ENCODE data around the gene PEX14.
"Not testable (repeated sequence)": the region's sequence is repeated elsewhere in the genome, so short reads cannot be mapped to it uniquely, and the experiment has no call there.

Gene PEX14

DNA sequence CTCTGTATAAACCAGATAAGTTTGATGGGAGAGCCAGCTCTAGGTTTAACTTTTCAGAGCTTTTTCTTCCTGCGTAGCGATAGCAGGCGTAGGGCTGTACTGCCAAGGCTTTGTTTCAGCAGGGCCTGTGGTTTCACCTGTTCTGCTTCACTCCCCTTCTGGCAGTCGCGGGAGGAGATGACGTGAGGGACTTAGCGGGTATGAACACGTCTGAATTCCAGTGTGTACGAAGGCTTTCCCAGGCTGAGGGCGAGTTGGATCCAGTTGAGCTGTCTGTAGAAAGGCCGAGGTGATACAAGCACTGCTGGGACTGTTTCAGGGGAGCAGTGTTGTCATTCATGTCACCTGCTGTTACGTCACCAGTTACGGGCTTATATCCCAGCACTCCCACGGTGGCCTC is 21.2 kb downstream of the PEX14 start:
- no peak for DNase-seq

DNA sequence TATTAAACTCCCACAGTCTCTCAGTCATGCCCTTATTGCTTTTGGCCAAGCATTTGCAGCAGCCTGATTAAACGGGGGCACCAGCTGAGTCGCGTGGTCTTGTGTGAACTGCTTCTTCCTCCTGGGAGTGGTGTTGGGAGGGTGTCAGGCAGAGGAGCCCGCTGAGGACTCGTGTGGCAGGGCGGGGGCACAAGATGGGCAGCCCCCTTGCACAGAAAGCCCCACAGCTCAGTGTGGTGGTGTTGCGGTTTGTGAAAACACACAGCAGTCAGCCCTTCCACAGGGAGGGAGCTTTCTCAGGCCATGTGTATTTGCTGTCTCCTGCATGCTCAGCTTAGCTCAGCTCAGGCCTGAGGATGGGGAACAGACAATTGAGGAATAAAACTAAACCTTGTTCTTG is 22.4 kb downstream of the PEX14 start:
- DNase-seq: no peak

DNA sequence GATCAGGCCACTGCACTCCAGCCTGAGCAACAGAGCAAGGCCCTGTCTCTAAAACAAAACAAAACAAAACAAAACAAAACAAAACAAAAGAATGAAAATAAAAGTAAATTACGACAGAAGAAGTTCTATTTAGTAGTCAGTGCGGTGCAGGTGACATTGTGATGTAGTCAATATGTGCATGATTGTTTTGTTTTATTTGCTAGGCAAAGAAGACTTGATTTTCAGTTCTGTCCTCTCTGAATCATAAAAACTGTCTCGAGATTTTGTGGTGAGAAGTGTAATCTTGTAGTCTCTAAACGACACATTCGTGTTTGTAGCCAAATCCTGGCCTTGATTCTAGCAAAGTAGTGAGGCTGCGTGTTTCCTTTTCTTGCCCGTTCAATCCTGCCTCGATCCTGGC is 23.5 kb downstream of the PEX14 start:
- no peak for DNase-seq

DNA sequence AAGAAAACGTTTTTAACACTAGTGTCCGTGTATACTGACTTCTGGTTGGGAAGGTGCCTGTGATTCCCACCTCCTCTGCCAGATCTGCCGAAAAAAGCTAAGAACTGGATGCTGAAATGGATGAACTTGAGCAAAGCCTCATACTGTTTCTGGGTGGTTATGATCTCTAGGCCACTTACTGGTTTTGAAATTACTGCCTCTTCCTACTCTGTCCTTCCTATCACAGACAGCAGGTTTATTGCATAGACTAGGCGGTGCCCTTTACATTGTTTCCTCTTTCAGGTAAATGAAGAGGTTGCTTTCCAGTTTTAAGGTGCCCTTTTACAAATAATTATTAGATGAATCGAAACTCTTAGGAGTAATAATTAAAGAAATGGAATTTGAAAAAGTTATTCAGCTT is 27.5 kb downstream of the PEX14 start:
- DNase-seq: no peak

DNA sequence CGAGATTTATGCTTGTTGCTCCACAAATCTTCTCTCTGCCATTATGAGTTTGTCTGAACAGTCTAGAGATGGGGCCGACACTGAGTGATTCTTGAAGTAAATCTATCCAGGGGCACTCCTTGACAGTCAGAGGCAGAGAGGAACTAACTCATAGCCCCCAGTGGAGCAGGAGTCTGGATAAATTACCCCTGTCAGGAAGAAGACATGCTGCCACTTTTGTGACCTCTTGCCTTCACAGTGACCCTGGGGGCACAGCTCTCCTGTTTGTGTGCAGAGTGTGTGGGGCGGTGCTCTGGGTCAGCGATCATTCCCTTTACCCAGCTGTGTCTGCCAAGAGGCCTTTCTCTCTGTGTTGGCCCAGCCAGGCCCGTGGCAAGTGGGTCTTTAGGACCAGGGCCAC is 29.5 kb downstream of the PEX14 start:
- DNase-seq: no peak

DNA sequence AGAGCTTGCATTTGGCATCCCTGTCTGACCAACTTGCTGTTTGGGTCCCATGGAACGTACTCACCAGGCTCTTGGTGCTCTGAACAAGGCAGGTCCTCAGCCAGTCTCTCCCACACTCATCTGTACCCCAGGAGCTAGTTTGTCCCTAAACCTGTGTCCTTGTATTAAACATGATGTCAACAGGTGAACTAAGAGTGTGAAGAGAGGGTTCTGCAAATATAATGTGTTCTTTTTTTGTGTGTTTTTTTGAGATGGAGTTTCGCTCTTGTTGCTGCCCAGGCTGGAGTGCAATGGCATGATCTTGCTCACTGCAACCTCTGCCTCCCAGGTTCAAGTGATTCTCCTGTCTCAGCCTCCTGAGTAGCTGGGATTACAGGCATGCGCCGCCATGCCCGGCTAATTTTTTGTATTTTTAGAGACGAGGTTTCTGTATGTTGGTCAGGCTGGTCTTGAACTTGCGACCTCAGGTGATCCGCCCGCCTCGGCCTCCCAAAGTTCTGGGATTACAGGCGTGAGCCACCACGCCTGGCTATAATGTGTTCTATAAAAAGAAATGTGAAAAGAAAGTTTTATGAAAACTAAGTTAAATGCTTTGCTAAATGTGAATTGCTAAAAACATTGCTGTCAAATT is 31.4 kb downstream of the PEX14 start:
- DNase-seq: not testable (repeated sequence)

DNA sequence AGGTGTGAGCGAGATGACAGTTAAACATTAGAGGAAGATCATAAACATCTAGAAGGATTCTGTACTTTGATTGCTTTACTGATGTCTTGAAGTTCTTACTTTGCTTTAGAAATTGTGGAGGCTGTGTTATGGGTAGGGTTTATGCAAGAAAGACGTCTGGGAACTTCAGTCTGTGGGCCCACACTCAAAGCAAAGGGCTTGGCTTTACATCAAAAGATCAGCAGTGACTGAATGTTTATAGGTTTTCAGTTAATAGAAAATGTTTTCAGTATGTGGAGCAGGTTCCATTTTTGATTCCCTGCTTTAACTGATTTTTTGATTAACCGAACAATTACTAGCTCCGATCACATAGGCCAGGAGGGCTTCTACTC is 31.9 kb downstream of the PEX14 start:
- DNase-seq: no peak

DNA sequence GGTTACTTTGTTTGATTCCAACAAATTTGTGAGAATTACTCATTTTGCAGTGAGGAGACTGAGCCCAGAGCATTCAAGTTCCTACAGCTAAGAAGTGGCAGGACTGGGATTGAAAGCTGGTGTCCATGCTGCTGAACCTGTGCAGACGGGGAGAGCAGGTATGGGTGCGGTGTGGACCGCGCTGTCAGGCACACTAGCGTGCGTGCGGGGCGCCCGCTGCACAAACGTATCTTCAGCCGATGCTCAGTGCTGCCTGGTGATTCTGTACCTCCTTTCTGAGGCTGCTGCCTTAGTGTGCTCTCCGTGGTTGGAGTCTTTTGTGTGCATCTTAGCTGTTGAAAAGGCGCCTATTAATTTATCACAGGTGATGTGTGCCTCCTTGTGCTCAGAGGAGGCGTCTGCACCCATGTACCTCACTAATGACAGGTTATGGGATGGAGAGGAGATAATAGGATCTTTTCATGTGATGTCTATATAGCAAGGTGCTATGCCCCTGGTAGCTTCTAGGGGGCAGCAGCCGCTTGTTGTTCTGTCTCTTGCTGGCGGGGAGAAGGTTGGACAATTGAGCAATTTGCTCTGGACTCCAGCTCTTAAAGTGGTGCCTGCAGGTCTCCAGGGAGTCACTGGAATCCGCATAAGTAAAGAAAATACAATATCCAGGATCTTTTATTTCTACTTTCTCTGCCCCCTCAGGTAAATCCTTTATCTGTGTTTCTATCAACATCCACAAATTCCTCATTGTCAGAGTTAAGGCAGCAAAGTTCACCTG is 32.5 kb downstream of the PEX14 start:
- peak; percentile 79 for DNase-seq

DNA sequence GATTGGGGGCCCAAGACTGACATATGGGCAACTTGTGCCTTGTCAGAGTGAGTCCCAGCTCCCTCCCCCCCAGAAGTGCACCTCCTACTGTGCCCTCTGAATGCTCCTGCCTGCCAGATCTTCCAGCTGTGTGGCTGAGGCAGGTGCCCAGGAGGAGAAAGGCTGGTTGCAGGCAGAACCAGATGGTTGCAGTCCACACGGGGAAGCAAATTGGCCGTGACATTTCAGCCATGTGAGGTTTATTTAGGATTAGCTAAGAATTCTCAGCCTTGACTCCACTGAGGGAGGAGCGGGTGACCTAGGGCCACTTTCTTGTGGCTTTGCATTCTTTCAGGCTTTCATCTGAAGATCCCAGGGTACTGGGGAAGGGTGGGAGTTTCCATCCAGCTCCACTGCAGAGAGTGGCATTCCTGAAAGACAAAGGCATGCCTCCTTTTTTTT is 33.8 kb downstream of the PEX14 start:
- DNase-seq: no peak

DNA sequence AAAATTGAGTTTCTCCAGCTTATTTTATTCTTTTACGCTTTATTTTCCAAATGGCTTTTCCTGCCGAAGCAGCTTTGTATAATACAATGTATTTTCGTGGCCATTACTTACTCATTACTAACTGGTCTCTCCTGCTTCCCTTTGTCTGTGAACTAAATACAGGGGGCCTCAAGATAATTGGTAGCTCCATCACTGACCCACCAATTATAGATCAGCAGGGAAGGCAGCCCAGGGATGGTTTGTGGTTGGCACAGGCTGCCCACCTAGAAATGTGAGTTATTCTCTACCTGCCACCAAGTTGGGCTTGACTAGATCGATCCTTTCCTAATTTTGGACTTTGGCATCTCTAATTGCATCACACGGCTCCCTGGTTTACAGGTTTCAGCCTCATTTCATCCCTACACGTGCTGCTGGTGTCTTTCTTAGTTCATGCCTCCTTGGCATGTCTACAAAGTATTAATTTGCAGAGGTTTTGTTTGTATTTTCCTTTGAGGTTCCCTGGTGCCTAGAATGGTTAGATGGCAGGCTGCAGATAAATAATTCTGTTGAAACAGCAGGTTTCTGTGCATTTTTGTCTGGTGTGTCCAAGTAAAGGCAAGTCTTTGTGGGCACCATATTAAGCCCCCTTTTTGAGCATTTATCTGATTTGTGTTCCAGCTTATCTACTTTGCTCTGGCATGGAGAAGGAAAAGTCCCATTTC is 35.2 kb downstream of the PEX14 start:
- DNase-seq: no peak

DNA sequence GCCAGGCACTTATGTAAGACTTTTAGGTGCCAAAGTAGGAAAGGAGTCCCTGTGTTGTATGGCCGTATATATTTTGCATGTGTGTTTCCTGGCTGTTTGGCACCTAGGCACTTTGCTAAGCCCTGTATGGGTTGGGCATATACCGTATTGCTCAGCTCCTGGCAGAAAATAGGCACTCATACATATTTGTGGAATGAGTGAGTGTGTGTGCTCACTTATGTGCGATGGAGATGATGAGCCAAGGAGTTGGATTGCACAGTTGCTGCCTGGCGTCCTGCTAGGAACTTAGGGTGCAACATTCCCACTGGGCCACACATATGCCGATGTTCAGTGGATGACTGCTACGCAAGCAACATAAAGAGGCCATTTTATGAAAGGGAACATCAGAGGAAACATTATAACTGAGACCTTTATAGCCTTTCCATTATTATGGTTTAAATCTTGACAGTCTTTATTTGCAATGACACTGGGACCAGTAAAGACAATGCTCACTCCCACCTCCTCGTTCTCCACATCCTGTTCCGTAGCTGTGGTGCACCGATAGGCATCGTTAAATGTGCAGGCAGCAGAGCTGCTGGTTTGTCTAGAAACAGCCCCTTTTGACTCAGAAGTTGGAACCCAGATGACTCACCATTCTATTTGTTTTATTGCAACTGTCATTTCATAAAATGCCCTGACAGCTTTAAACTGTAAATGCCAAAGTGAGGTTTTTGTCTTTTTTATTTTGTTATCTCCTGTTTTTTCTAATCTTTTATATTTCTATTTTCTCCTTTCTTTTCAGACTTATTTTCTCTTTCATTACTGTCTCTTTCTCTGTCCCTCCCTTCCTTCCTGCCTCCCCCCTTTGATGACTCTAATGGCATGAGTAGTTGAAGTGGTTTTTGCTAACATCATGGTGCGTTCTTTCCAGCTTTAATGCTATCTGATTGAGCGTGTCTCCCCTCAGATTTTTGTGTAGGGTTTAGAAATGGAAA is 36.1 kb downstream of the PEX14 start:
- no peak for DNase-seq

DNA sequence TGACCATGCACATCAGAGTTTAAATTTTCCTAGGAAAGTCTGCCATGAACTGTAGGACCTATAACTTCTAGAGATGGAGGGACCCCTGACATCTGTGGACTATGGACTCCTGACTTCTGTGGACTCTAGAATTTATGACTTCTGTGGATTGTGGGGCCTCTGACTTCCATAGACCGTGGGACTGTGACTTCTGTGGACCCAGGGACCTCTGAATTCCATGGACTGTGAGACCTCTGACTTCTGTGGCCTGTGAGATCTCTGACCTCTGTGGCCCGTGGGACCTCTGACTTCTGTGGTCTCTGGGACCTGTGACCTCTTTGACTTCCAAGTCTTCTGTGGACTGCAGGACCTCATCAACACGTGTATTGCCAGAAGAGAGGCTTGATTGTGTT is 36.7 kb downstream of the PEX14 start:
- no peak for DNase-seq

DNA sequence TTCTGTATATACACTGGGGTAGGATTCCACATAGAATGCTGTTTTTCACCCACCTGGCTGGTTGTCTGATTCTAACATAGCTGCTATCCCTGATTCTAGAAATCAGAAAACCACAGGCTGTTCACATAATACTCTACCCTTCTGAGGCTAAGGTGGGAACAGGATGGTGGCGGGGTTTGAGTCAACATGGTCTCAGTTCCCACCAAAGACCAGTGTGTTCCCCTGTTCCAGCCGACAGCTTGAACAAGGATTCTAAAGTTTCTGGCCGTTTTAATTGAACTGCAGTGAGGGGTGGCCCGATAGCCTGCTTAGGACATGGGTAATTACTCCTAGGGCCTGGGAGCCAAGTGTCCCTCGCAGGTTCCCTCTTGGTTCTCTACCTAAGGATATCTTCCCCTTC is 38.4 kb downstream of the PEX14 start:
- no peak for DNase-seq

DNA sequence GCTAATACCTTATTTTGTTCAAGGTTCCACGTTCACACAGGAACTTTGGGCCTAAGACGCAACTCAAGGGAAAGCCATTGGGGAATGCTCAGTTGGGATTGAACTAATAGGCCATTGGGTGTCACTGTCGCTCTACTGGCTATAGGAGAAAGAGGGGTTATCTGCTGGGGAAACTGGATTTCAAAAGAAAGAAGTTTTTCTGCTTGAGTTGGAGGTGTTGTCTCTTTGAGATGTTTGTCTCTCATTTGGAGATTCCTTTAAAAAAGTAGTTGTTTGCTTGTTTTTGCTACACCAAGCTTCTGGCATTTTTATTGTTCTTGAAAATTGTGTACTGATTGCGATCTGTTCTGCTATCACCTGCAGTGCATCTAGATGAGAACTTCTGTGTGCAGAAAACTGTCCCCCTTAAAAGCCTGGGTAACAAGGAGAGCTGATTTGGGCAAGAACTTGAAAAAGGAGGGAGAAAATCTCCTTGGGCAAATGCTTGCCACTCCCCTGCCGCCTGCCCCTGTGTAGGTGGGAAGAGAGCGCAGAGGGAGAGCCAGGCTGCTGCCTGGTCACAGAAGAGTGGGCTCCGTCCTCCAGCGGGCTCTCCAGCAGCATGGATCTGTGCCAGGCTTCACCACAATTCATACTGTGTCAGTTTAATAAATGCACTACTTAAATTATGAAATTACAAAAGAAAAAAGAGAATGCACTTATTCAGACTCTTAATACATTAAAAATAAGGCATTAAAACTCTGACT is 39.9 kb downstream of the PEX14 start:
- peak; percentile 33 for DNase-seq

DNA sequence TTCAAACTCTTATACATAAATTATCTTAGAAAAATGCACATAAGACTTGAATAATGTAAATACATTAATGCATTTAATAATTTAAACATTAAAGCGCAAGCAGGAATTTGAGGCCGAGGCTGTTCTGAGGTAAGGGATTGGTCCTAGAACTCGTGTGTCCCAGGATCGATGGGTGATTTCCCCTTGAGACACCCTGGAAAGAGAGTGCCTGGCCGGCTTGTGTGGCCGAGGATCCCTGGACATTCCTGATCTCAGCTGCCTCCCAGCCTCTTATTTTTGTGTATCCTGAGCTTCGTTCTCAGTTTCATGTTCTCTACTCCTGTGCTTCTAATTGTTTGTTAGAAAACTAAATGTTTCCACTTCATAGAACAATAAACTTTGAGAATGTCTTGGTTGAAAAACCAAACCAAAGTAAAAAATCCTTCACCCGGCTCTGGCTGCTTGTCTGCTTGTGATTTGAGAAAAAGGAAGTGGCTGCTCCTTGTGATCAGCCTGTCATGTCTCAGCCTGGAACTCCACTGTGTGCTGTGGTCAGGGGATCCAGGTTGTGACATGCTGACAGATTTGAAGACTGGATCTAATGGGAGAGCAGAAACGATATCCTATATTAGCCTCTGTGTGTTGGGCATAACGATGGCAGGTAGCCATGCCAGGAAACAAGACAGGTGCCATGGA is 40.7 kb downstream of the PEX14 start:
- no peak for DNase-seq

DNA sequence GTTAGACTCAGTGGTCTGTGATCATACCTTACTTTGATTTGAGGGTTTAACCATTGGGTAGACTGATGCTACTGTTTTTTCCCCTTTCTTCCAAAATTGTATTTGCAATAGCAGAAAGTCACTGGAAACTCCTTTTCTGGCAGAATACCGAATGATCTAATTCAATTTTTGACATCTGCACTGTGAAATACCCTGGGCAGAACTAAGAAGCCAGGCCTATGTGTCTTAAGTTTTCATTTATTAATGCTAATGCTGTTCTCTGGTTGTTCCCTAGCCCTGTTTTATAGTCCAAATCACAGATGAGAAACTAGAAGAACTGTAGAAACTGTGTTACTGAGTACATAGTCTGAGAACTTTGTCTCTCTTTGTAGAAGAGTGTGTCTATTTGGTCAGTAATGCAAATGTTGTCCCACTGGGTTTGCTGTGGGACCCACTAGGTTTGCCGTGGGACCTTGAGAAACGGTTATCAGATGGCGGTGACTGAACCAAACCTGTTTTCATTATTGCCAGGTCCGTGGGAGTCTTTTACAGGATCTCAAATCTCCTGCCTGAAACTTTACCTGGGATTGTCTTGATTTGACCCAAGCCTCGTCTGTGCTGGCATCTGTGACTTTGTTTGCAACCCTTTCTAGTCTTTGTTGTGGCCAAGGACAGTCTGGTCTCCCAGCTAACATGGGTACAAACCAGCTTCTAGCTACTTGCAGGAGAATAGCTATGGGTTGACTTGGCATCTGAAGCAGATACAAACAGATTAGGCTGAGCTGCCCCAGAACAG is 41.4 kb downstream of the PEX14 start:
- no peak for DNase-seq

DNA sequence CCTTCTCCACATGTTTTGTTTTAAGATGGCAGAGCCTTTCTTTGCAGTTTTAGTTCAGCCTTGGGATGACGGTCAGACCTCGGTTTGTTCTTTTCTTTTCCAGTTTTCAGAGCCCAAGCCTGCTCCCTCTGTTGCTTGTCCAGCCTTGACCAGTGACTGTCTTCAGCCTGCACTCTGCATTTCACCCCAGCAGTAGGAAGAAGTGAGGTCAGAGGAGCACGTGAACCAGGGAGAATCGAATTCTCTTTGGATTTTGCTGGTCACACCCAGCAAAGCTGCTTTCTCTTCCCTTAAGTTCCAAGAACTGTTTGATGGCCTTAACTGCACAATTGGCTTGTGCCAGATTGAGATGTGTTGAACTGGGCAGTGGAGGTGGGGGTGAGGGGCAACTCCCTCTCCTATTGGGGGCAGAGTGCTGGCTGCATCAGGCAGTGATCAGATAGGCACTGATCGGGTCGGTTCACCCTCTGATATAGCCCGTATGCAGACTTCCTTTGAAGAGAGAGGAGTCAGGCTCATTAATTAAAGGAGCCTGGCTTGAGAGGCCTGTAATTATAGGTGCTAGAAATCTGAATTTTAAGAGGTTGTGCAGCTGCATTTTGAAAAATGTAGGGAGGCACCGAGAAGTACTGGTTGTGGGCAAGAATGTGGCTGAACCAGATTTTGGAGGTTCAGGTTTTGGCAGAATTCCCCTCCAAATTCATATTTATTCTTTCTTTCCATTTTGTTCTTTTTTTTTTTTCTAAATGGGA is 42.4 kb downstream of the PEX14 start:
- no peak for DNase-seq

DNA sequence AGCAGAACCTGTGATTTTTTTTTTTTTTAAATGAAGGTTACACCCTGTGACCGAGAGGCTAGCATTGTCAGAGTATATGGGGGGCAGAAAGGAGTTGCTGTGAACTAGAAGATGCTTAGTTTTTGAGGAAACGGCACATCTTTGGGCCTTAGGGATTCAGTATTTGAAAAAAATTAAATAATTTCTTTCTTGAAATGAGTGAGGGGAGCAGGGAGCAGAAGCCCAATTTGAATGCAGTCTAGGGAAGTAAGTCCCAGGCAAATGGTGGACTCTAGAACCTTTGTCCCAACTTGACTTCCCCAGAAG is 42.9 kb downstream of the PEX14 start:
- DNase-seq: no peak

DNA sequence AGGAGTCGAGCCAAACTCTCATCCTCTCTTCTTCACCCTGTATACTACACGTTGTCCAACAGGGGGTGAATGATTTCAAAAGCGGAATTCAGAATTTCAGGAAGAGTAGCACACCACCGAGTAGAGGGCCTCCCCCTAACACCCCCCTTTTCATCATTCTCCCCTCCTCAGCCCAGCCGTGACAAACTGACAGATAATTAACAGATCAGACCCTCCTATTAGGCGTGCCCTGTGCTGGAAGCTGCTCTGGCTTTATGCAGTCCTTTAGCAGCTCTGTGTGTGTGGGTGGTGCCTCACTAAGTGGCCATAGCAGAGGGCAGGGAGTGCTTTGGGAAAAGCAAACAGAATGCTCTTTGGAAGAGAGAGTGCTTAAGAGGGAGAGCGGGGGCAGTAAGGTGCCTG is 44.3 kb downstream of the PEX14 start:
- peak; percentile 75 for DNase-seq

DNA sequence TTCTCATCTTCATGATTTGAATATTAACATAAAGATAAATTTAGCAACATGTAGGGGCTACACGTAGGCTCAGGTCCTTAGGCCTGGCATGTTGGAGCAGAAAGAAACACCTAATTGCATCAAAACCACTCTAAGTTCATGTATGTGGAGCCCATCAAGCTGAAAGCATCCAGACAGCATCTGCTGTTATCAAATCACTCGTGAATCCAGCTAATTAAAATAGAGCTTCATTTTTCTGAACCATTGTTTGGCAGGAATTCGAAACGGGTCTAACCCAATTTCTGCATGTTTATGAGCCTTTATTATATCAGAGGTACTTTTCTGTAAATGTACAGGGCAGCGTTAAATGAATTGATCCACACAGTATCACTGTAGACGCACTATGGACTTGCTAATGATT is 45.7 kb downstream of the PEX14 start:
- no peak for DNase-seq
